ENCODE measurements around the gene WDR72.

DNA sequence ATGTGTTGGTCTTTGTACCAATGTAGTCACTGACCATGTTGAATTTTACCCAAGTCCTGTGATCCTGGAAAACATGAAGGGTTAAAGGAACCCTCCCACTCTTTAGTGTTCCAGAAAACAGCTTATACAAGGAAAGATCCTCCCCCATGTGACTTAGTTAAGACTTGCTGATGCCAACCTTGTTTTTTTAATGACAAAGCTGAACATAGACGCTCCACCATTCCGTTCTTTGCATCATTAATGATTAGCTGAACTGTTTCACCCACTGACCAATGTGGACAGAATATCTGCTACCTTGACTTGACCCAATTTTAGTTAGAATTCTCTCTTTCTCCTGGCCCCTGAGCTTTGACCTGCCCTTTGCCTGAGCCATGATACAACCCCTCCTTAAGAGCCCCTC lies 3.5 kb upstream of the WDR72 start:
- TF ChIP-seq, protein P1, sequence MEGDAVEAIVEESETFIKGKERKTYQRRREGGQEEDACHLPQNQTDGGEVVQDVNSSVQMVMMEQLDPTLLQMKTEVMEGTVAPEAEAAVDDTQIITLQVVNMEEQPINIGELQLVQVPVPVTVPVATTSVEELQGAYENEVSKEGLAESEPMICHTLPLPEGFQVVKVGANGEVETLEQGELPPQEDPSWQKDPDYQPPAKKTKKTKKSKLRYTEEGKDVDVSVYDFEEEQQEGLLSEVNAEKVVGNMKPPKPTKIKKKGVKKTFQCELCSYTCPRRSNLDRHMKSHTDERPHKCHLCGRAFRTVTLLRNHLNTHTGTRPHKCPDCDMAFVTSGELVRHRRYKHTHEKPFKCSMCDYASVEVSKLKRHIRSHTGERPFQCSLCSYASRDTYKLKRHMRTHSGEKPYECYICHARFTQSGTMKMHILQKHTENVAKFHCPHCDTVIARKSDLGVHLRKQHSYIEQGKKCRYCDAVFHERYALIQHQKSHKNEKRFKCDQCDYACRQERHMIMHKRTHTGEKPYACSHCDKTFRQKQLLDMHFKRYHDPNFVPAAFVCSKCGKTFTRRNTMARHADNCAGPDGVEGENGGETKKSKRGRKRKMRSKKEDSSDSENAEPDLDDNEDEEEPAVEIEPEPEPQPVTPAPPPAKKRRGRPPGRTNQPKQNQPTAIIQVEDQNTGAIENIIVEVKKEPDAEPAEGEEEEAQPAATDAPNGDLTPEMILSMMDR (IDR thresholded peaks at IDR 0.05): no peak
- TF ChIP-seq POLR2A (IDR thresholded peaks at IDR 0.05): no peak

Data from ovary (tissue), 3 donors.